ENCODE results near the gene LRRC27. TPM values are rescaled to one million over a fixed set of nuclear protein-coding genes. Genes with fewer than 3 reads are reported as not detected.
A peak's percentile ranks its signal among the peaks of the same experiment; 100 is the strongest.

LRRC27 gene
- polyA plus RNA-seq, 2 of the 4 experiments (the other 2 are of a cell fraction) = 6.5 to 6.9 TPM

DNA sequence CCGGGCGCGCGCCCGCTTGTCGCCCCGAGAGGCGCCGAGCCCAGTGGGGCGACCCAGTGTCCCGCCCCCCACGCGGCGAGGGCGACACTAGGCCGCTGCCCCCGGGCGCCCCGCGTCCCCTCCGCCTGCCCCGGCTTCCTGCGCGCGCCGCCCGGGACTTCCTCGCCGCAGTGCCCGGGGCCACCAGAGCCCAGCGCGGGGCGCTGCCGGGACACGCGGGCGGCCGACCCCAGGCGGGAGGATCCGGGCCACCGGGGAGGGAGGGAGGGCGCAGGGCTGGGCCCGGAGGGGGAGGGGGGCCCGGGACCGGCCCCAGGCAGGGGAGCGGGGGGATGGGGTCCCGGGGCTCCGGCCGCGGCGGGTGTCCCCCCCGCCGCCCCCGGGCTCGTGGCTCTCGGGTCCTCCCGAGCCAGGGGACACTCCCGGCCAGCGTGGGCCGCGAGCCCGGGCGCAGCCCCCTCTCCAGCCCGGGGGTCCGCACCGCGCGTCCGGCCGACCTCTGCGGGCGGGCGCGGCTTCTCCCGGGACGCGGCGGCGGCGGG, 64.6 kb downstream of the LRRC27 start:
- H3K27ac ChIP-seq = peak overlapping the region; percentile 98 to 99

GRCh38 chr10:132397036-132397541, 65.1 kb downstream of the LRRC27 start, which contains the start of gene PWWP2B:
Gene PWWP2B, plus strand, starts transcription at chr10:132397200. Its CDS starts 27 bp downstream, at chr10:132397227.
- no peak for TF ChIP-seq SMC3 (IDR thresholded peaks at IDR 0.05)
- TF ChIP-seq PHF8 (IDR thresholded peaks at IDR 0.05; ENCODE audit: borderline replicate concordance, low read depth) = peak; percentile 45; the same call in 1 of the 2 replicates
- peak; percentile 45 for TF ChIP-seq POLR2A (IDR thresholded peaks at IDR 0.05; ENCODE audit: low read length)
- TF ChIP-seq BHLHE40 (IDR thresholded peaks at IDR 0.05; ENCODE audit: low read depth, low read length) = no peak
- TF ChIP-seq MAX (IDR thresholded peaks at IDR 0.05) = peak; percentile 9; the same call in 1 of the 2 replicates
- TF ChIP-seq GATA3 (IDR thresholded peaks at IDR 0.05; ENCODE audit: borderline replicate concordance) = no peak
- 0 out of 2 replicates have a peak, but pooled peaks have one; percentile 16 for TF ChIP-seq HOXB5 (CRISPR knock-in tag; IDR thresholded peaks at IDR 0.05)
- TF ChIP-seq HEYL (CRISPR knock-in tag; IDR thresholded peaks at IDR 0.05) = no peak
- ChIA-PET POLR2A (no interaction called here), CTCF (interaction anchor here (0.5 to 1.7 kb wide), 5 partner anchors 10 to 111 kb away, joined by 3 to 4 read pairs (median 3); no protein-coding TSS in a partner anchor)
- H3K9me3 ChIP-seq = no peaks in the 10 kb centered on the region
- peaks cover 27% of the 10 kb centered on the region for H3K4me1 ChIP-seq
- WGBS (ENCODE audit: missing lambda C conversion rate) = 0% methylated on average over 12 of the region's 86 CpGs
- ATAC-seq = 0 out of 6 replicates have a peak, but pooled peaks of 1 of the 2 experiments have one; percentile 20
- peak within 1 kb of the TSS; percentile 98 for H3K4me2 ChIP-seq
- FAIRE-seq = no peak
- H3K27ac ChIP-seq = peak within 1 kb of the TSS; percentile 98 to 99
- DNase-seq (ENCODE audit: low read depth in 1 of 2, low spot score in 1 of 2) = no peak
- peak within 1 kb of the TSS; percentile 100 for H3K4me3 ChIP-seq

More for the DNA sequence above, 64.6 kb downstream of the LRRC27 start:
- peak; percentile 24 to 54 for ATAC-seq
- 0% methylated on average over 2 of the region's 80 CpGs for WGBS (ENCODE audit: missing lambda C conversion rate)
- DNase-seq (ENCODE audit: low read depth in 1 of 2, low spot score in 1 of 2) = peak in 1 of 2 experiments; percentile 42
- peak overlapping the region; percentile 98 for H3K4me2 ChIP-seq
- H3K4me3 ChIP-seq = peak overlapping the region; percentile 100
- no peaks in the 10 kb centered on the region for H3K9me3 ChIP-seq
- peaks cover 27% of the 10 kb centered on the region for H3K4me1 ChIP-seq
- no peak for FAIRE-seq
- ChIA-PET CTCF (interaction anchor here (0.5 to 1.6 kb wide), 4 partner anchors 9 to 110 kb away, joined by 3 to 4 read pairs (median 4); no protein-coding TSS in a partner anchor), POLR2A (no interaction called here)
- TF ChIP-seq KDM1A (IDR thresholded peaks at IDR 0.05; ENCODE audit: low read depth) (no peak), JUN (IDR thresholded peaks at IDR 0.05) (peak; percentile 31 to 63; a peak in 1 of 5 replicates), MAX (IDR thresholded peaks at IDR 0.05) (no peak; the same call in 1 of the 2 replicates), MAFK (IDR thresholded peaks at IDR 0.05; ENCODE audit: partially characterized antibody) (no peak), CEBPB (IDR thresholded peaks at IDR 0.05) (no peak), SMC3 (IDR thresholded peaks at IDR 0.05) (peak; percentile 39; the same call in 2 of the 3 replicates), PHF8 (IDR thresholded peaks at IDR 0.05; ENCODE audit: borderline replicate concordance, low read depth) (no peak), CTCF (IDR thresholded peaks at IDR 0.05) (peak; percentile 35), POLR2AphosphoS2 (conservative IDR thresholded peaks at IDR 0.05; ENCODE audit: low read length) (no peak), CHD2 (IDR thresholded peaks at IDR 0.05; ENCODE audit: low read length, partially characterized antibody) (no peak), RAD21 (conservative IDR thresholded peaks at IDR 0.05 in 1 of 2, IDR thresholded peaks at IDR 0.05 in 1 of 2) (peak in 1 of 2 experiments; percentile 31; a peak in 2 of 5 replicates)

DNA sequence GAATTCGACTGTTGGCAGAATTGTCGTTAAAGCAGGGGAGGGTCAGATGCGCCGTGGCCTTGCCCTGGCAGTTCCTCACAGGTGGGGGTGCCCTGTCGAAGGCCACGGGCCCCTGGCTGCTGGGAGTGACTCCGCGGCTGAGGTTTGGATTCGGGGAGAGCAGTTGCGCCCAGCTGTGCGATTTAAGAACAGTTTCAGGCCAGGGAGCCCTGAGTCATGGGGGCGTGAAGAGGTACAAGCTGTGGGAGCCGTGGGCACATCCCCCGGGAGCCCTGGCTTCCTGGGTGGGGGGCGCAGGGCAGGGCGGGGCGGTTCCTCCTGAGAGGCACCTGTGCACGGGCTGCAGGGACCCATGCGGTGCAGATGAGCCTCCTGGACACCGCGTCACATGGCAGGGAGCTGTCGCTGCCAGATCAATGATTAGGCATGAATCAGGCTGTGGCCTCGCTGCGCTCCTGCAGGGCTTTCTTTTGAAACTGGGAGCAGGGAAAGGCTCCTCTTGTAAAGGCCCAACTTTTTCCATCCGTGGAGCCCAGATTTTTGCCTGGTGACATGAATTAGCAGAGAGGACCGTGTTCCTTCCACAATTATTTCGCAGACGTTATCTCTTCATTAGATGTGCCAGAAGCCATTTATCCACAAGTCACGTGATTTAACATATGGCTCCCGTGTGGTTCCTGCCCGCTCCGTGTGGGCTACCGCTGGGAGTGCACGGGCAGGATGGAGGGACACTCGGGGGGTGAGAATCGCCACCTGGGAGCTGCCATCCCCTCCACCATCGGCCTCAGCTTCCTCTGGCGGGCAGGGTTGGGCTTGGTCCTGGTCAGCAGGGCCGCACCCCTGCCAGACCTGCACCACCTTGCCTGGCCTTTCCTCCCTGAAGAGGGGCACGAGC, 65.9 kb downstream of the LRRC27 start:
- peak; percentile 16 to 45; a peak in 3 of 6 replicates for ATAC-seq
- Histone ChIP-seq H3K4me3 (peak overlapping the region; percentile 100), H3K4me1 (peaks cover 27% of the 10 kb centered on the region), H3K4me2 (peak overlapping the region; percentile 98), H3K27ac (peak overlapping the region; percentile 98 to 99), H3K9me3 (no peaks in the 10 kb centered on the region)
- POLR2A ChIA-PET = no interaction called here
- WGBS (ENCODE audit: missing lambda C conversion rate) = 31% methylated on average over 28 of the region's 40 CpGs
- peak in 1 of 2 experiments; percentile 47 for DNase-seq (ENCODE audit: low read depth in 1 of 2, low spot score in 1 of 2)
- CTCF ChIA-PET = interaction anchor here (0.5 to 1.7 kb wide), 4 partner anchors 13 to 79 kb away, joined by 3 to 4 read pairs (median 3); no protein-coding TSS in a partner anchor
- FAIRE-seq = no peak
- TF ChIP-seq EHF (CRISPR knock-in tag; IDR thresholded peaks at IDR 0.05) (no peak), FOSL2 (IDR thresholded peaks at IDR 0.05) (no peak), FOSL2 (CRISPR knock-in tag; IDR thresholded peaks at IDR 0.05) (0 out of 2 replicates have a peak, but pooled peaks have one; percentile 16), JUN (IDR thresholded peaks at IDR 0.05) (no peak), GATA3 (IDR thresholded peaks at IDR 0.05; ENCODE audit: borderline replicate concordance) (0 out of 2 replicates have a peak, but pooled peaks have one; percentile 36), USF2 (IDR thresholded peaks at IDR 0.05) (peak; percentile 69), HOXA7 (CRISPR knock-in tag; IDR thresholded peaks at IDR 0.05) (no peak), MAX (IDR thresholded peaks at IDR 0.05) (peak; percentile 38), POLR2AphosphoS2 (conservative IDR thresholded peaks at IDR 0.05; ENCODE audit: low read length) (no peak), ATOH8 (CRISPR knock-in tag; IDR thresholded peaks at IDR 0.05; ENCODE audit: low read depth) (no peak), RAD21 (conservative IDR thresholded peaks at IDR 0.05 in 1 of 2, IDR thresholded peaks at IDR 0.05 in 1 of 2) (no peak), MAFK (IDR thresholded peaks at IDR 0.05; ENCODE audit: partially characterized antibody) (peak; percentile 3)
- TF ChIP-seq, protein P1, sequence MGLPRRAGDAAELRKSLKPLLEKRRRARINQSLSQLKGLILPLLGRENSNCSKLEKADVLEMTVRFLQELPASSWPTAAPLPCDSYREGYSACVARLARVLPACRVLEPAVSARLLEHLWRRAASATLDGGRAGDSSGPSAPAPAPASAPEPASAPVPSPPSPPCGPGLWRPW (IDR thresholded peaks at IDR 0.05) = no peak
